Neural cell (in vitro differentiated cells): ENCODE data around the gene GPR65.

Experiments used
- EP300 ChIP-seq: fragments of 450-650 bp; conservative IDR thresholded peaks from 2 replicates; pipeline ENCODE4 v1.6.1; 2014; ENCODE audit warnings: antibody characterized with exemption, mild to moderate bottlenecking, moderate library complexity; ENCODE audit not compliant: poor library complexity, severe bottlenecking
- MXI1 ChIP-seq: fragments of 450-650 bp; conservative IDR thresholded peaks from 2 replicates; pipeline ENCODE4 v1.6.1; 2014; ENCODE audit warnings: antibody characterized with exemption, mild to moderate bottlenecking; ENCODE audit not compliant: poor library complexity, severe bottlenecking
- POLR2AphosphoS5 ChIP-seq: IDR thresholded peaks from 2 replicates; pipeline ENCODE4 v1.6.1; 2012
- TF ChIP-seq, protein P1 (sequence below): IDR thresholded peaks from 2 replicates; pipeline ENCODE4 v1.6.1; 2012; ENCODE audit warnings: borderline replicate concordance
- TF ChIP-seq, protein P2 (sequence below): fragments of 450-650 bp; IDR thresholded peaks from 2 replicates; pipeline ENCODE4 v1.5.1; 2014; ENCODE audit warnings: antibody characterized with exemption, mild to moderate bottlenecking, moderate library complexity; ENCODE audit not compliant: poor library complexity, severe bottlenecking

DNA sequence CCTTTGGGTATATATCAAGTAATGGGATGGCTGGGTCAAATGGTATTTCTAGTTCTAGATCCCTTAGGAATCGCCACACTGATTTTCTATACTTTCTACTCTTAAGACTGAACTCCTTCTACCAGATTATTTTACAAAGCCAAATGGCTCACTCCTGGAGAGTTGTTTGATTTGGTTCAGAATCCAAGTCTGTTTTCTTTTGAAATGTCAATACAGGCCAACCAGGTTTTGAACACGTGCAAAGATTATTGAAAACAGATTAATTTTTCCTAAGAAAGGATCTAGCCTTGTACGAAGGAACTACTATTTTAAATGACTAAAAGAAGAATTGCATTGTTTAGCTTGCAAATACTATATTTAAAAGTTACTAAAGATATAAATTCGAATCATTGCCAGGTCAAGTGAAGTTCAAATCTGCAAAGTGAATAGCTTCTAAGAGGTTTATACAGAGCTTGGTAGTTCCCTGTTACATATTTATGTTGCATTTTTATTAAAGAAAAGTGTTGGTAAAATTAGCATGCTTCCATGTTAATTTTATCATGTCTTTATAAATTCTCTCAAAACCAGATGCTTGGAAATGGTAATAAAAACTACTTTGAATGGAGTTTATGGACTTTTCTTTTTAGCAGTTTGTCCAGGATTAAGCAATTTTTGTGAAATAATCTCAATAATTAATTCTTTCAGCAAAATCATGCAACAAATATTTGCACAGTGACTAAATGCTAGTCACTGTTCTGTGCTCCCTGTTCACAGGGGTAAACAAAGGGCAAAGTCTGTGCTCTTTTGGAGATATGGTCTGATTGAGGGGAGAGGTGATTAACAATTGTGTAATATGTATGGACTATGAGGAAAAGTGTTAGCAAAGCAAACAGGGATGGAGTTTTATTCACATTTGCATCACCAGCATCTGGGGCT lies 38.9 kb downstream of the GPR65 start:
- TF ChIP-seq, protein P1, sequence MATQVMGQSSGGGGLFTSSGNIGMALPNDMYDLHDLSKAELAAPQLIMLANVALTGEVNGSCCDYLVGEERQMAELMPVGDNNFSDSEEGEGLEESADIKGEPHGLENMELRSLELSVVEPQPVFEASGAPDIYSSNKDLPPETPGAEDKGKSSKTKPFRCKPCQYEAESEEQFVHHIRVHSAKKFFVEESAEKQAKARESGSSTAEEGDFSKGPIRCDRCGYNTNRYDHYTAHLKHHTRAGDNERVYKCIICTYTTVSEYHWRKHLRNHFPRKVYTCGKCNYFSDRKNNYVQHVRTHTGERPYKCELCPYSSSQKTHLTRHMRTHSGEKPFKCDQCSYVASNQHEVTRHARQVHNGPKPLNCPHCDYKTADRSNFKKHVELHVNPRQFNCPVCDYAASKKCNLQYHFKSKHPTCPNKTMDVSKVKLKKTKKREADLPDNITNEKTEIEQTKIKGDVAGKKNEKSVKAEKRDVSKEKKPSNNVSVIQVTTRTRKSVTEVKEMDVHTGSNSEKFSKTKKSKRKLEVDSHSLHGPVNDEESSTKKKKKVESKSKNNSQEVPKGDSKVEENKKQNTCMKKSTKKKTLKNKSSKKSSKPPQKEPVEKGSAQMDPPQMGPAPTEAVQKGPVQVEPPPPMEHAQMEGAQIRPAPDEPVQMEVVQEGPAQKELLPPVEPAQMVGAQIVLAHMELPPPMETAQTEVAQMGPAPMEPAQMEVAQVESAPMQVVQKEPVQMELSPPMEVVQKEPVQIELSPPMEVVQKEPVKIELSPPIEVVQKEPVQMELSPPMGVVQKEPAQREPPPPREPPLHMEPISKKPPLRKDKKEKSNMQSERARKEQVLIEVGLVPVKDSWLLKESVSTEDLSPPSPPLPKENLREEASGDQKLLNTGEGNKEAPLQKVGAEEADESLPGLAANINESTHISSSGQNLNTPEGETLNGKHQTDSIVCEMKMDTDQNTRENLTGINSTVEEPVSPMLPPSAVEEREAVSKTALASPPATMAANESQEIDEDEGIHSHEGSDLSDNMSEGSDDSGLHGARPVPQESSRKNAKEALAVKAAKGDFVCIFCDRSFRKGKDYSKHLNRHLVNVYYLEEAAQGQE, result no peak
- TF ChIP-seq, protein P2, sequence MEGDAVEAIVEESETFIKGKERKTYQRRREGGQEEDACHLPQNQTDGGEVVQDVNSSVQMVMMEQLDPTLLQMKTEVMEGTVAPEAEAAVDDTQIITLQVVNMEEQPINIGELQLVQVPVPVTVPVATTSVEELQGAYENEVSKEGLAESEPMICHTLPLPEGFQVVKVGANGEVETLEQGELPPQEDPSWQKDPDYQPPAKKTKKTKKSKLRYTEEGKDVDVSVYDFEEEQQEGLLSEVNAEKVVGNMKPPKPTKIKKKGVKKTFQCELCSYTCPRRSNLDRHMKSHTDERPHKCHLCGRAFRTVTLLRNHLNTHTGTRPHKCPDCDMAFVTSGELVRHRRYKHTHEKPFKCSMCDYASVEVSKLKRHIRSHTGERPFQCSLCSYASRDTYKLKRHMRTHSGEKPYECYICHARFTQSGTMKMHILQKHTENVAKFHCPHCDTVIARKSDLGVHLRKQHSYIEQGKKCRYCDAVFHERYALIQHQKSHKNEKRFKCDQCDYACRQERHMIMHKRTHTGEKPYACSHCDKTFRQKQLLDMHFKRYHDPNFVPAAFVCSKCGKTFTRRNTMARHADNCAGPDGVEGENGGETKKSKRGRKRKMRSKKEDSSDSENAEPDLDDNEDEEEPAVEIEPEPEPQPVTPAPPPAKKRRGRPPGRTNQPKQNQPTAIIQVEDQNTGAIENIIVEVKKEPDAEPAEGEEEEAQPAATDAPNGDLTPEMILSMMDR, result no peak
- TF ChIP-seq POLR2AphosphoS5 (no peak), MXI1 (no peak), EP300 (no peak)
